ENCODE data around the gene SOD3.

GRCh38 chr4:24806206-24806990, 11.0 kb downstream of the SOD3 start:
- TF ChIP-seq EP300 (IDR thresholded peaks at IDR 0.05) (no peak), POLR2AphosphoS5 (IDR thresholded peaks at IDR 0.05) (no peak), CTCF (IDR thresholded peaks at IDR 0.05) (no peak), POLR2A (IDR thresholded peaks at IDR 0.05) (no peak)

Data from sigmoid colon (tissue), 4 donors.